ENCODE data around the gene LRRC28. TPM values are rescaled to one million over a fixed set of nuclear protein-coding genes. Genes with fewer than 3 reads are reported as not detected.

Gene LRRC28
- total RNA-seq, 1 experiment from 2014 or later = 39.3 TPM

DNA sequence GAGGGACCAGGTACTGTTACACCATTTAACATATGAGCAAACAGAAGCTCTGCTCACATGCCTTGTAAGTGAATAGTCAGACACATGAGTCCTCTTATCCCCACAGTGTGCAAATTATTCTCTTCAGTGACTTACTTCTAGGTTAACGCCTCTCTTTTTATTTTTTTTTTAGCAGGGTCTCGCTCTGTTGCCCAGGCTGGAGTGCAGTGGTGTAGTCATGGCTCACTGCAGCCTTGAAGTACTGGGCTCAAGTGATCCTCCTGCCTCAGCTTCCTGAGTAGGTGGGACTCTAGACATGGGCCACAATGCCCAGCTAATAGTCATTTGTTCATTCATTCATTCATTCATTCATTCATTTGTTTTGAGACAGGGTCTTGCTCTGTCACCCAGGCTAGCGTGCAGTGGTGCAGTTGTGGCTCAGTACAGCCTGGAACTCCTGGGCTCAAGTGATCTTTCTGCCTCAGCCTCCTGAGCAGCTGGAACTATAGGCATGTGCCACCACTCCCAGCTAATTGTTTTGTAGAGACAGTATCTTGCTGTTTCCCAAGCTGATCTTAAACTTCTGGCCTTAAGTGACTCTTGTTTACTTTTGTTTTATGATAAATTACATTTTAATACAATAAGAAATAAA, 94.7 kb downstream of the LRRC28 start:
- ChIA-PET CTCF (no interaction called here), POLR2A (no interaction called here)
- BruUV-seq (replicated peaks) = no TSS peak
- Histone ChIP-seq H3K9me3 (ENCODE audit: control insufficient read depth, insufficient read depth, low read depth, low read length) (no peaks in the 10 kb centered on the region), H3K4me1 (ENCODE audit: control insufficient read depth, insufficient read depth, low read length) (no peaks in the 10 kb centered on the region), H3K27ac (ENCODE audit: low read length) (no peak overlapping the region), H3K27me3 (ENCODE audit: control insufficient read depth, insufficient read depth, low read length) (no peaks in the 10 kb centered on the region), H3K36me3 (ENCODE audit: control insufficient read depth, insufficient read depth, low read length) (no peaks in the 10 kb centered on the region), H3K4me3 (ENCODE audit: low read depth in 2 of 2, low read length in 2 of 2) (no peak overlapping the region)
- ATAC-seq (no peak), DNase-seq (ENCODE audit: low read depth, low spot score) (no peak)
- intact Hi-C loops (cut with micrococcal nuclease; ENCODE audit: unreplicated experiment) = no loop called here
- TF ChIP-seq, protein P1, sequence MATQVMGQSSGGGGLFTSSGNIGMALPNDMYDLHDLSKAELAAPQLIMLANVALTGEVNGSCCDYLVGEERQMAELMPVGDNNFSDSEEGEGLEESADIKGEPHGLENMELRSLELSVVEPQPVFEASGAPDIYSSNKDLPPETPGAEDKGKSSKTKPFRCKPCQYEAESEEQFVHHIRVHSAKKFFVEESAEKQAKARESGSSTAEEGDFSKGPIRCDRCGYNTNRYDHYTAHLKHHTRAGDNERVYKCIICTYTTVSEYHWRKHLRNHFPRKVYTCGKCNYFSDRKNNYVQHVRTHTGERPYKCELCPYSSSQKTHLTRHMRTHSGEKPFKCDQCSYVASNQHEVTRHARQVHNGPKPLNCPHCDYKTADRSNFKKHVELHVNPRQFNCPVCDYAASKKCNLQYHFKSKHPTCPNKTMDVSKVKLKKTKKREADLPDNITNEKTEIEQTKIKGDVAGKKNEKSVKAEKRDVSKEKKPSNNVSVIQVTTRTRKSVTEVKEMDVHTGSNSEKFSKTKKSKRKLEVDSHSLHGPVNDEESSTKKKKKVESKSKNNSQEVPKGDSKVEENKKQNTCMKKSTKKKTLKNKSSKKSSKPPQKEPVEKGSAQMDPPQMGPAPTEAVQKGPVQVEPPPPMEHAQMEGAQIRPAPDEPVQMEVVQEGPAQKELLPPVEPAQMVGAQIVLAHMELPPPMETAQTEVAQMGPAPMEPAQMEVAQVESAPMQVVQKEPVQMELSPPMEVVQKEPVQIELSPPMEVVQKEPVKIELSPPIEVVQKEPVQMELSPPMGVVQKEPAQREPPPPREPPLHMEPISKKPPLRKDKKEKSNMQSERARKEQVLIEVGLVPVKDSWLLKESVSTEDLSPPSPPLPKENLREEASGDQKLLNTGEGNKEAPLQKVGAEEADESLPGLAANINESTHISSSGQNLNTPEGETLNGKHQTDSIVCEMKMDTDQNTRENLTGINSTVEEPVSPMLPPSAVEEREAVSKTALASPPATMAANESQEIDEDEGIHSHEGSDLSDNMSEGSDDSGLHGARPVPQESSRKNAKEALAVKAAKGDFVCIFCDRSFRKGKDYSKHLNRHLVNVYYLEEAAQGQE (IDR thresholded peaks at IDR 0.05; ENCODE audit: insufficient read depth in 1 of 2, low read depth in 2 of 2, low read length in 1 of 2) = no peak
- TF ChIP-seq SIN3A (IDR thresholded peaks at IDR 0.05; ENCODE audit: borderline replicate concordance, insufficient read depth, low read depth, low read length) = no peak
- no peak for TF ChIP-seq POLR2AphosphoS5 (IDR thresholded peaks at IDR 0.05; ENCODE audit: low read depth, low read length)
- TF ChIP-seq CTCF (IDR thresholded peaks at IDR 0.05) = no peak
- no peak for TF ChIP-seq TCF7L2 (IDR thresholded peaks at IDR 0.05; ENCODE audit: low read depth, low read length)
- in situ Hi-C loops (cut with HindIII; ENCODE audit: low pct_unique_long_range_greater_than_20kb, low sequenced_read_pairs) = no loop called here

GRCh38 chr15:99347574-99347973, 96.3 kb downstream of the LRRC28 start:
- ATAC-seq = no peak
- ChIA-PET CTCF (no interaction called here), POLR2A (no interaction called here)
- Histone ChIP-seq H3K27me3 (ENCODE audit: control insufficient read depth, insufficient read depth, low read length) (no peaks in the 10 kb centered on the region), H3K36me3 (ENCODE audit: control insufficient read depth, insufficient read depth, low read length) (no peaks in the 10 kb centered on the region), H3K27ac (ENCODE audit: low read length) (no peak overlapping the region), H3K9me3 (ENCODE audit: control insufficient read depth, insufficient read depth, low read depth, low read length) (no peaks in the 10 kb centered on the region), H3K4me3 (ENCODE audit: low read depth in 2 of 2, low read length in 2 of 2) (no peak overlapping the region), H3K4me1 (ENCODE audit: control insufficient read depth, insufficient read depth, low read length) (no peaks in the 10 kb centered on the region)
- intact Hi-C loops (cut with micrococcal nuclease; ENCODE audit: unreplicated experiment) = no loop called here
- TF ChIP-seq, protein P1 (IDR thresholded peaks at IDR 0.05; ENCODE audit: insufficient read depth in 1 of 2, low read depth in 2 of 2, low read length in 1 of 2) = no peak
- TF ChIP-seq CTCF (IDR thresholded peaks at IDR 0.05) (no peak), TCF7L2 (IDR thresholded peaks at IDR 0.05; ENCODE audit: low read depth, low read length) (no peak), SIN3A (IDR thresholded peaks at IDR 0.05; ENCODE audit: borderline replicate concordance, insufficient read depth, low read depth, low read length) (no peak), POLR2AphosphoS5 (IDR thresholded peaks at IDR 0.05; ENCODE audit: low read depth, low read length) (no peak)
- no TSS peak for BruUV-seq (replicated peaks)
- no peak for DNase-seq (ENCODE audit: low read depth, low spot score)
- in situ Hi-C loops (cut with HindIII; ENCODE audit: low pct_unique_long_range_greater_than_20kb, low sequenced_read_pairs) = no loop called here
